ENCODE measurements around the gene TMEM106C. TPM values are rescaled to one million over a fixed set of nuclear protein-coding genes. Genes with fewer than 3 reads are reported as not detected.

Gene TMEM106C
- total and polyA plus RNA-seq, 7 experiments from 2014 or later: 20.7 to 120 (median 34.7) TPM

DNA sequence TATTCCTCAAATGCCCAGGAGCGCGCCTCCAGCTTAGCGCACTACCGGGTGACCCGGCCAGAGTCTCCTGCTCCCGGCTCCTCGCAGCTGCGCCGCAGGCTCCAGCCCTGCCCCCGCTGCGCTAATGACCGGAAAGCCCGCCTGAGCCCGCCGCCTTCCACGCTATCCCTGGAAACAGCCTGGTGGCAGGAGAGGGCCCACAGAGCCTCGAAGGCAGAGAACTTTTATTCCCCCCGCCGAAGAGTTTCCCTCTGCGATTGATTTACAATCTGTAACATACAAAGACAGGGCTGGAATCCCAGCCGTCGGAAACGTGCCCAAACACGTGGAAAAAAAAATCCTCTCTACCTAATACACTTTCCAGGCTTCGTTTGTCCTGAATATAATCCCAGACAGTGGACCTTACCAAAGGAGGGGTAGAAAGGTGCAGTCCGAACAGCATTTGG, 39.4 kb downstream of the TMEM106C start:
- ChIA-PET CTCF (no interaction called here), POLR2A (interaction anchor here (1.2 kb wide), 1 partner anchor 12 kb away, joined by 3 read pairs; no protein-coding TSS in a partner anchor)
- Histone ChIP-seq H3K4me1 (ENCODE audit: control insufficient read depth in 2 of 2, insufficient read depth in 2 of 2, low read length in 2 of 2) (peaks cover 34 to 45% of the 10 kb centered on the region in 2 donors), H3K27me3 (ENCODE audit: control insufficient read depth in 2 of 2, insufficient read depth in 2 of 2, low read length in 2 of 2) (peaks cover 25 to 44% of the 10 kb centered on the region in 2 donors), H3K4me3 (ENCODE audit: low read length) (peak overlapping the region; percentile 15), H3K36me3 (ENCODE audit: control insufficient read depth in 2 of 3, insufficient read depth in 3 of 3, low read length in 3 of 3) (no peaks in the 10 kb centered on the region), H3K9me3 (ENCODE audit: control insufficient read depth in 2 of 3, low read length in 3 of 3) (no peaks in the 10 kb centered on the region), H3K27ac (ENCODE audit: low read depth, low read length) (no peak overlapping the region)
- DNase-seq (no peak), ATAC-seq (no peak)
- intact Hi-C loops (cut with micrococcal nuclease): loop anchor here (5.0 to 10.0 kb wide), 5 partner anchors 40 to 612 kb away; partner anchors contain the start of genes CCDC184 (in 1 of the 2), SENP1 (in 1 of the 2) and TMEM106C (in 1 of the 2)
- no peak overlapping the region for H3K27ac Mint-ChIP-seq
- H3K4me1 Mint-ChIP-seq: peaks cover 21 to 43% (median 39%) of the 10 kb centered on the region in 7 donors
- H3K27me3 Mint-ChIP-seq: peaks cover 83 to 96% (median 87%) of the 10 kb centered on the region in 5 donors
- peaks cover 0 to 1% (median 0%) of the 10 kb centered on the region in 11 donors for H3K9me3 Mint-ChIP-seq
- peak overlapping the region; percentile 45 to 90 (median 80) for H3K4me3 Mint-ChIP-seq
- no peaks in the 10 kb centered on the region for H3K36me3 Mint-ChIP-seq

DNA sequence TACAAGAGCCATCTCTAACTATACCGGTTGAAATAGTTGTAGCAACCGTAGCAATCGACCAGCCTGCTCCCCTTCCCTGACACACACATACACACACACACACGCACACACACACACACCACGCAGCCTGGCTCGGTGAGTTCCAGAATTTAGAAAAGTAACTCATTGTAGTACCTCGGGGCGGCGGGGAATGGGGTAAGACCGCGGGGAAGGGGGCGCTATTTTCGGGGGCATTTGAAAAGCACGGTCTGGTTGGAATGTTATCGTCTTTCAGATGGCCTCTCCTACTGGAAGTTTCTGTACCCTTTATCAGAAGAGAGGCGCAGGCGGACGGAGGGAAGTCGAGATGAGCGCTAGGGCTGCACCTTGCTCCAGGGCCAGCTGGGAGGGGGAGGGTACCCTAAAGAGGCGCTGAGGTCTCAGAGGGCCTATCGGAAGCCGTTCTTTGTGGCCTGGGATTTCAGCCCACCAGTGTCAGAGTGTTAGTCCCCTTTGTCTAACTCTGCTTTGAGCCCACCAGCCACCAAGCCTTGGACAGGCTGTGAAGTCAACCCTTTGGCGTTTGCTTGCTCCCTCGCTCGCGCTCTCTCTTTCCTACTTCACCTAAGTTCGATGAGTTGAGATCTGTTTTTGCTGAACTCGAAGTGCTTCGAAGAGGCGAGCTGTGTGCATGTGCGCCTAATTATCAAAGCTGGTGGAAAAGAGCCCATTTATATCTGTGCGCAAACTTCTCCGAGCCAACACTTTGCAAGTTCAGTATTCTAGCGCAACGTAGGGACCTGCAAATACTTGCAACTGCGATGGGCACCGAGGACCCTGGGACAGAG, 40.0 kb downstream of the TMEM106C start:
- peak; percentile 16 for ATAC-seq

DNA sequence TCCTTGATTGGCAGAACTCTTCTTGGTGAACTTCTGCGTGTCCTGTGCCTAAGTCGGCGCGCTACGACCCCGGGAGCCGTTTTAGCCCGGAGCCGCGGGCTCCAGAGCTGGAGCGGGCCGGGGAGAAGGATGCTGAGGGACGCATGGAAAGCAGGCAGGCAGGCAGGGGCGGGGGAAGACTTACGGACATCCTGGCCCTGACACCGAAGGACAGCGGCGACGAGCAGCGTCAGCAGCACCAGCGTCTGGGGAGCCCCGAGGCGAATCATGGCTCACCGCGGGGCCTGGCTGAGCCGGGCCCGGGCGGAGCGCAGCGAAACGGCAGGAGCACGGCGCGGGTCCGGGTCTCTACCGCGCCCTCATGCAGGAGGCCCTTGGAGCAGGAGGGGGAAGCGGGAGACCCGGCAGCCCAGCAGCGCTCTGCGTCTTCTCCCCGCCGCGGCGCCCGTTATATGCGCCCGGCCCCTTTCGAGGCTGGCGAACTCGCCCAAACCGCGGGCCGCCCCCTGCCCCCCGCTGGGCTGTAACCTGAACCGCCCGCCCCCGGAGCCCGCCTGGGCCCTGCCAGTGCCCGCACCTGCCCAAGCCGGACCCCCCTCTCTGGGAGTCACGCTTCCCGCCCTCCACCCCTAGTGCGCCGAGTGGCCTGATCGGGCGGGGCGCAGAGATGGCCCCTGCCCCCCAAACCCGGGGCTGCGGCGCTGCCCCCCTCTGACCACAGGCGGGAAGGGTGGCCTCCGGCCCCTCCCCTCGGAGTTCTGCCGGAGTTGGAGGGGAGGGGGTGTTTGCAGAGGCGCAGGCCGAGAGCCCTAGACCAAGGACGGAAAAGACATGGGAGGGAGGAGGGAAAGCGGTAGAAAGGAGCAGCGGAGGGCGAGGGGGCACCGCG, 40.9 kb downstream of the TMEM106C start, which contains the start of gene COL2A1:
Gene COL2A1, minus strand, starts transcription at position 424 of the 889 bp plus-strand sequence. Its CDS starts 155 bp downstream, at position 269.
- CTCF ChIA-PET: no interaction called here
- peaks cover 82 to 96% (median 88%) of the 10 kb centered on the region in 5 donors for H3K27me3 Mint-ChIP-seq
- H3K4me1 Mint-ChIP-seq: peaks cover 21 to 43% (median 39%) of the 10 kb centered on the region in 7 donors
- DNase-seq: peak in 4 of 9 donors; percentile 16 to 43 (median 24)
- POLR2A ChIA-PET: interaction anchor here (1.7 kb wide), 1 partner anchor 13 kb away, joined by 5 read pairs; no protein-coding TSS in a partner anchor
- peak; percentile 36 for ATAC-seq
- H3K4me3 Mint-ChIP-seq: peak within 1 kb of the TSS; percentile 45 to 90 (median 80)
- peak within 1 kb of the TSS; percentile 58 for H3K4me3 ChIP-seq (ENCODE audit: low read length)
- H3K27ac Mint-ChIP-seq: no peak within 1 kb of the TSS
- H3K27me3 ChIP-seq (ENCODE audit: control insufficient read depth in 2 of 2, insufficient read depth in 2 of 2, low read length in 2 of 2): peaks cover 25 to 44% of the 10 kb centered on the region in 2 donors
- no peaks in the 10 kb centered on the region for H3K36me3 Mint-ChIP-seq
- H3K27ac ChIP-seq (ENCODE audit: low read depth, low read length): no peak within 1 kb of the TSS
- no peaks in the 10 kb centered on the region for H3K36me3 ChIP-seq (ENCODE audit: control insufficient read depth in 2 of 3, insufficient read depth in 3 of 3, low read length in 3 of 3)
- no peaks in the 10 kb centered on the region for H3K9me3 ChIP-seq (ENCODE audit: control insufficient read depth in 2 of 3, low read length in 3 of 3)
- intact Hi-C loops (cut with micrococcal nuclease): loop anchor here (5.0 to 10.0 kb wide), 5 partner anchors 42 to 611 kb away; partner anchors contain the start of genes CCDC184 (in 1 of the 2), SENP1 (in 1 of the 2) and TMEM106C (in 1 of the 2)
- H3K9me3 Mint-ChIP-seq: peaks cover 0 to 1% (median 0%) of the 10 kb centered on the region in 11 donors
- H3K4me1 ChIP-seq (ENCODE audit: control insufficient read depth in 2 of 2, insufficient read depth in 2 of 2, low read length in 2 of 2): peaks cover 34 to 45% of the 10 kb centered on the region in 2 donors

More for the DNA sequence above, 40.0 kb downstream of the TMEM106C start:
- intact Hi-C loops (cut with micrococcal nuclease): loop anchor here (5.0 to 10.0 kb wide), 5 partner anchors 41 to 611 kb away; partner anchors contain the start of genes CCDC184 (in 1 of the 2), SENP1 (in 1 of the 2) and TMEM106C (in 1 of the 2)
- POLR2A ChIA-PET: interaction anchor here (1.2 to 1.7 kb wide), 2 partner anchors 13 to 14 kb away, joined by 3 to 5 read pairs; no protein-coding TSS in a partner anchor
- Histone ChIP-seq H3K36me3 (ENCODE audit: control insufficient read depth in 2 of 3, insufficient read depth in 3 of 3, low read length in 3 of 3) (no peaks in the 10 kb centered on the region), H3K4me3 (ENCODE audit: low read length) (peak overlapping the region; percentile 58), H3K4me1 (ENCODE audit: control insufficient read depth in 2 of 2, insufficient read depth in 2 of 2, low read length in 2 of 2) (peaks cover 34 to 45% of the 10 kb centered on the region in 2 donors), H3K9me3 (ENCODE audit: control insufficient read depth in 2 of 3, low read length in 3 of 3) (no peaks in the 10 kb centered on the region), H3K27ac (ENCODE audit: low read depth, low read length) (no peak overlapping the region), H3K27me3 (ENCODE audit: control insufficient read depth in 2 of 2, insufficient read depth in 2 of 2, low read length in 2 of 2) (peaks cover 25 to 44% of the 10 kb centered on the region in 2 donors)
- DNase-seq: peak in 3 of 9 donors; percentile 20 to 29 (median 26)
- Mint-ChIP-seq H3K27ac (no peak overlapping the region), H3K27me3 (peaks cover 84 to 96% (median 88%) of the 10 kb centered on the region in 5 donors), H3K4me1 (peaks cover 21 to 43% (median 39%) of the 10 kb centered on the region in 7 donors), H3K4me3 (peak overlapping the region; percentile 45 to 90 (median 80)), H3K9me3 (peaks cover 0 to 1% (median 0%) of the 10 kb centered on the region in 11 donors), H3K36me3 (no peaks in the 10 kb centered on the region)
- CTCF ChIA-PET: no interaction called here

DNA sequence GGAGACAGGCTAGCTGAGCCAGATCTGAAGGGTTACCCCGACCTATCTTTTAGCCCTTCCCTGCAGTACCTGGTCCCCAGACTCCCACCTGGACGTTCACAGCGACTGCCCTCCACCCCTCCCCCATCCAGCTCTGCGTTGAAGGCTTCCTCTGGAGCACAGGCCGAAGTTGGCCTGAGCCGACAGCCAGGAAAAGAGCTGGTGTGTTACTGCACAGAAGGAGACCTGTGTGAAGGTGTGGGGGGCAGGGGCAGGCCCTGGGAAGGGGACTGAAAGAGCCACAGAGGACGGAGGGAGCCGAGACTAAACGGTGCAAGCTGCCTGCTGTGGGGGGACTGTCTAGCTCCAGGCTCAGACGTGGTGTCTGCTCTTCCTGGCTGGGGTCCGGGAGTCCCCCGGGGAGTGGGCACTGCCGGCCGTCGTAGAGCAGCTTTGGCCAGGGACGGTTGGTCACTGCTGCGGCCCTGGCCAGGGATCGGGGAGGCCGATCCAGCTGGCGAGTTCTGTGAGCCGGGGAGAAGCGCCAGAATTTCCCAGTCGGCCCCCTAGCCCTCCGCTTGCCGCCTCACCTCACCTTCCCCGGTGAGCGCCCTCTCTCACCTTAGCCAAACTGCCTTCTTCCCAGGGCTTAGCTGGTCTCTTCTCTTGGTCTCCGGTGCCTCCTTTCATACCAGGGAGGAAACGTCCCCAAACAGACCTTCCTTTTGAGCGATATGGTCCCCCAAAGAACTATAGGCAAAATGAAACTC, 41.8 kb downstream of the TMEM106C start:
- Histone ChIP-seq H3K4me1 (ENCODE audit: control insufficient read depth in 2 of 2, insufficient read depth in 2 of 2, low read length in 2 of 2) (peaks cover 34 to 45% of the 10 kb centered on the region in 2 donors), H3K4me3 (ENCODE audit: low read length) (peak overlapping the region; percentile 58), H3K36me3 (ENCODE audit: control insufficient read depth in 2 of 3, insufficient read depth in 3 of 3, low read length in 3 of 3) (no peaks in the 10 kb centered on the region), H3K27ac (ENCODE audit: low read depth, low read length) (no peak overlapping the region), H3K9me3 (ENCODE audit: control insufficient read depth in 2 of 3, low read length in 3 of 3) (no peaks in the 10 kb centered on the region), H3K27me3 (ENCODE audit: control insufficient read depth in 2 of 2, insufficient read depth in 2 of 2, low read length in 2 of 2) (peaks cover 25 to 39% of the 10 kb centered on the region in 2 donors)
- ChIA-PET CTCF (no interaction called here), POLR2A (interaction anchor here (1.7 kb wide), 1 partner anchor 12 kb away, joined by 5 read pairs; no protein-coding TSS in a partner anchor)
- Mint-ChIP-seq H3K4me1 (peaks cover 21 to 43% (median 39%) of the 10 kb centered on the region in 7 donors), H3K9me3 (peaks cover 0 to 1% (median 0%) of the 10 kb centered on the region in 11 donors), H3K4me3 (peak overlapping the region; percentile 48 to 84 (median 78)), H3K27ac (no peak overlapping the region), H3K36me3 (no peaks in the 10 kb centered on the region), H3K27me3 (peaks cover 82 to 95% (median 87%) of the 10 kb centered on the region in 5 donors)
- ATAC-seq: no peak
- no peak for DNase-seq
- intact Hi-C loops (cut with micrococcal nuclease): loop anchor here in 1 of 2 donors (10.0 kb wide), 1 partner anchor 610 kb away; no protein-coding TSS in a partner anchor

- peaks cover 34 to 45% of the 10 kb centered on the region in 2 donors for H3K4me1 ChIP-seq (ENCODE audit: control insufficient read depth in 2 of 2, insufficient read depth in 2 of 2, low read length in 2 of 2)
- no peak overlapping the region for H3K4me3 ChIP-seq (ENCODE audit: low read length)
- ATAC-seq: no peak
- Mint-ChIP-seq H3K27me3 (peaks cover 78 to 90% (median 83%) of the 10 kb centered on the region in 5 donors), H3K4me3 (peak overlapping the region in 9 of 10 donors; percentile 50 to 84 (median 78)), H3K27ac (no peak overlapping the region), H3K4me1 (peaks cover 21 to 43% (median 39%) of the 10 kb centered on the region in 7 donors), H3K9me3 (peaks cover 0 to 1% (median 0%) of the 10 kb centered on the region in 11 donors), H3K36me3 (no peaks in the 10 kb centered on the region)
- intact Hi-C loops (cut with micrococcal nuclease): loop anchor here in 1 of 2 donors (10.0 kb wide), 1 partner anchor 609 kb away; no protein-coding TSS in a partner anchor
- H3K27ac ChIP-seq (ENCODE audit: low read depth, low read length): no peak overlapping the region
- H3K27me3 ChIP-seq (ENCODE audit: control insufficient read depth in 2 of 2, insufficient read depth in 2 of 2, low read length in 2 of 2): peaks cover 25 to 39% of the 10 kb centered on the region in 2 donors
- CTCF ChIA-PET: no interaction called here
- no peaks in the 10 kb centered on the region for H3K9me3 ChIP-seq (ENCODE audit: control insufficient read depth in 2 of 3, low read length in 3 of 3)
- no peaks in the 10 kb centered on the region for H3K36me3 ChIP-seq (ENCODE audit: control insufficient read depth in 2 of 3, insufficient read depth in 3 of 3, low read length in 3 of 3)
- DNase-seq: no peak
- POLR2A ChIA-PET: interaction anchor here (0.5 kb wide), 1 partner anchor 11 kb away, joined by 3 read pairs; no protein-coding TSS in a partner anchor
Observed at GRCh38 chr12:48005750-48006021, 42.3 kb downstream of the TMEM106C start.

Measured in naive thymus-derived CD4-positive, alpha-beta T cell (primary cell).